AG09309 (cell line): ENCODE results near the gene HDAC6.

ENCODE experiments used
- DNase-seq: peaks from one replicate; pipeline ENCODE4 v3.0.0-alpha.2; 2010; ENCODE audit warnings: low read depth
- H3K4me3 ChIP-seq: 2 replicates; pipeline ENCODE4 v1.5.1; 2011; ENCODE audit warnings: mild to moderate bottlenecking, low read depth, low read length, moderate library complexity; ENCODE audit not compliant: control insufficient read depth
- TF ChIP-seq, protein P1 (sequence below): IDR thresholded peaks from 2 replicates; pipeline ENCODE4 v1.5.1; 2011; ENCODE audit warnings: mild to moderate bottlenecking, low read depth, low read length, inconsistent platforms; ENCODE audit not compliant: insufficient read depth, control insufficient read depth; ENCODE audit errors: missing control alignments

Gene HDAC6

GRCh38 chrX:48784726-48785125 is 17.1 kb upstream of the HDAC6 start:
- DNase-seq: no peak
- TF ChIP-seq, protein P1, sequence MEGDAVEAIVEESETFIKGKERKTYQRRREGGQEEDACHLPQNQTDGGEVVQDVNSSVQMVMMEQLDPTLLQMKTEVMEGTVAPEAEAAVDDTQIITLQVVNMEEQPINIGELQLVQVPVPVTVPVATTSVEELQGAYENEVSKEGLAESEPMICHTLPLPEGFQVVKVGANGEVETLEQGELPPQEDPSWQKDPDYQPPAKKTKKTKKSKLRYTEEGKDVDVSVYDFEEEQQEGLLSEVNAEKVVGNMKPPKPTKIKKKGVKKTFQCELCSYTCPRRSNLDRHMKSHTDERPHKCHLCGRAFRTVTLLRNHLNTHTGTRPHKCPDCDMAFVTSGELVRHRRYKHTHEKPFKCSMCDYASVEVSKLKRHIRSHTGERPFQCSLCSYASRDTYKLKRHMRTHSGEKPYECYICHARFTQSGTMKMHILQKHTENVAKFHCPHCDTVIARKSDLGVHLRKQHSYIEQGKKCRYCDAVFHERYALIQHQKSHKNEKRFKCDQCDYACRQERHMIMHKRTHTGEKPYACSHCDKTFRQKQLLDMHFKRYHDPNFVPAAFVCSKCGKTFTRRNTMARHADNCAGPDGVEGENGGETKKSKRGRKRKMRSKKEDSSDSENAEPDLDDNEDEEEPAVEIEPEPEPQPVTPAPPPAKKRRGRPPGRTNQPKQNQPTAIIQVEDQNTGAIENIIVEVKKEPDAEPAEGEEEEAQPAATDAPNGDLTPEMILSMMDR: no peak
- H3K4me3 ChIP-seq: no peak overlapping the region

DNA sequence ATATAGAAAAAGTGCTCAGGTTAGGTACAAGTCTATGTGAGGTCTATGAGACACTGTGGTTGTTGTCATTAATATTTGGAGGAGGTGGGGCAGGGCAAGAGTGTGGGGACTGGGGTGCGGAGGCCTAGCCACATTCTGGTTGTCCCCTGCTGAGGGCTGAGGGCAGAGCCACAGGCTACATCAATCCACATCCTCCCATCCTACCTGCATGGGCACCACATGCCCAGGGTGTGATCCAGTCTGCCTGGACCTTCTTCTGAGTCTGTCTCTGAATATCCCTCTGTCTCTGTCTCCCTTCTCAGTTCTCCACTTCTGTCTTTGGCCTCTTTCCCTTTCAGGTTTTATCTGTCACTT is 16.7 kb upstream of the HDAC6 start:
- no peak for DNase-seq
- H3K4me3 ChIP-seq: no peak overlapping the region
- TF ChIP-seq, protein P1: no peak

- no peak overlapping the region for H3K4me3 ChIP-seq
- DNase-seq: no peak
- TF ChIP-seq, protein P1: no peak
These were observed 16.2 kb upstream of the HDAC6 start for GRCh38 chrX:48785540-48786214.

DNA sequence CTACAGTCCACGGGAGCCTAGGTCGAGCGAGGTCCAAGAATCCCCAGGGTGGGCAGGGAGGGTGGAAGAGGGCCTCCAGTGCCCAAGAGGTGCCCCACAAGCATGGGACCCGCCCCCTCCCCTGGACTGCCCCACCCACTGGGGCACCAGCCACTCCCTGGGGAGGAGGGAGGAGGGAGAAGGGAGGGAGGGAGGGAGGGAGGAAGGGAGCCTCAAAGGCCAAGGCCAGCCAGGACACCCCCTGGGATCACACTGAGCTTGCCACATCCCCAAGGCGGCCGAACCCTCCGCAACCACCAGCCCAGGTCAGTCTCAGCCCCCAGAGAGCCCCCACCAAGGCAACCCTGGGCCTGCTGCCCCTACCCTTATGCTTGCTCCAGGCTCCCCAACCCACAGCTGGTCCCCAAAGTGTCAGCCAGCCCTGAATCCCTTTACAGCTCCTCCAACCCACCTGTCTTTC is 15.5 kb upstream of the HDAC6 start, which contains the start of gene GATA1:
GATA1 (plus strand) TSS at position 250 of the 460 bp plus-strand sequence. CDS start 4,520 bp downstream, outside the sequence.
- DNase-seq: no peak
- H3K4me3 ChIP-seq: no peak within 1 kb of the TSS
- TF ChIP-seq, protein P1: no peak

DNA sequence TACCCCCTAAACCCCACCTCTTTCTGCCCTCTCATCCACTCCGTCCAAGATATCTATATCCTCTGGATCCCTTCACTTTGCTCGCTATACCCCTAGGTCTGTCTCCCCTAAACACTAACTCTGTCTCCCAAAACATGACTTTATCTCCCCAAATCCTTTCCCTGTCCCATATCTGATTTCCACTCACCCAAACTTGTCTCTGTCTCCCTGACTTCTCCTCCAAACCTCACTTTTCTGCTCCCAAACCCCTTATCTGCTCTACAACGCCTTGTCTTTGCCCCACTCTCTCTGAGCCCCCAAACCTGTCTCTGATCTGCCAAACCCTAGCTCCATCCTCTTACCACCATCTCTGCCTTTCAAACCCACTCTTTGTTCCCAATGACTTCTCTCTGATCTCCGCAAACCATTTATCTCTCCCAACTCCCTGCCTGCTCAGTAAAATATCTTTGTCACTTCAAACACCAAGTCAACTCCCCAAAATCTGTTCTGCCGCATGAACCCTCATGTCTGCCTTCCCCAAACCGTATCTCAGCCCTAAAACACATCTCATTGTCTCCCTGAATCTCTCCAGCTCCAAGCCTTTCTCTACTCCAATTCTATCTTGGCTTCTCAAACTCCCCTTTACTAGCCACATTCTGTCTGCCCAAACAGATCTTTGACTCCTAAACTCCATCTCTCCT is 14.9 kb upstream of the HDAC6 start:
- no peak for DNase-seq
- no peak overlapping the region for H3K4me3 ChIP-seq
- TF ChIP-seq, protein P1: no peak

- no peak for DNase-seq
- H3K4me3 ChIP-seq: no peak overlapping the region
- TF ChIP-seq, protein P1: no peak
These were observed 14.1 kb upstream of the HDAC6 start for GRCh38 chrX:48787505-48788443.
